HL-60 (cell line): ENCODE data around the gene FAHD1.

Source experiments
- DNase-seq, 2 experiments: peaks; one replicate each; pipeline ENCODE4 v3.0.0-alpha.2; 2010 to 2020; ENCODE audit warnings: low read depth in 1 of 2, low spot score in 1 of 2
- H3K27ac ChIP-seq: fragments of 250-450 bp; sonication (Bioruptor Pico); replicated peaks from 2 replicates; pipeline ENCODE4 v1.5.1; 2020; ENCODE audit warnings: mild to moderate bottlenecking, moderate library complexity
- H3K27me3 ChIP-seq: fragments of 250-450 bp; sonication (Bioruptor Pico); 2 replicates; pipeline ENCODE4 v1.5.1; 2021; ENCODE audit warnings: mild to moderate bottlenecking, moderate library complexity; ENCODE audit not compliant: insufficient read depth, poor library complexity, severe bottlenecking
- H3K4me3 ChIP-seq: replicated peaks from 2 replicates; pipeline ENCODE4 v1.5.1; 2011; ENCODE audit warnings: mild to moderate bottlenecking, control low read depth, low read length; ENCODE audit not compliant: insufficient read depth
- GABPA ChIP-seq: IDR thresholded peaks from 2 replicates; pipeline ENCODE4 v1.6.1; 2012; ENCODE audit warnings: low read depth
- POLR2AphosphoS5 ChIP-seq: IDR thresholded peaks from 2 replicates; pipeline ENCODE4 v1.6.1; 2012; ENCODE audit warnings: low read depth
- SPI1 ChIP-seq: IDR thresholded peaks from 2 replicates; pipeline ENCODE4 v1.6.1; 2012; ENCODE audit warnings: low read depth, mild to moderate bottlenecking, borderline replicate concordance
- TF ChIP-seq, protein P1 (sequence below): IDR thresholded peaks from 2 replicates; pipeline ENCODE4 v1.6.1; 2012; ENCODE audit warnings: low read depth; ENCODE audit not compliant: insufficient replicate concordance
- TF ChIP-seq, protein P2 (sequence below): IDR thresholded peaks from one replicate; pipeline ENCODE4 v1.5.1; 2011; ENCODE audit warnings: low read length, control low read depth, inconsistent platforms; ENCODE audit not compliant: insufficient read depth

The FAHD1 gene

DNA sequence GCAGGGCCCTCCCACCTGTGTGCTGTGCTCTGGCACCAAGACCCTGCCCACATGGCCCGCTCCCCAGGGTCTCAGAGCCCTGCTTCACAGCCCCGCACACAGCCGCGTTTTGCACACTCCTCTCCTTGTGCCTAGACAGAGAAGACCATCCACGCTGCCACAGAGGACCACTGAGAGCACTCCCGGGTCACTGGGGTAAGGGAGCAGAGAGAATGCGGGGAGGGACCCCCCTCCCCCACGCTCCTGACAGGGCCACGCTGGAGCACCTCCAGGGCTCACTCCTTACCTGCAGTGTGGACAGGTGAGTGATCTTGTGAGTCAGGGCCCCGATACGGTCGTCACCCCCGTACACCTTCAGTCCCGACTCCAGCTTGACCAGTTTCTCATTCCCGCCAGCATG is 7.4 kb upstream of the FAHD1 start:
- no peak for DNase-seq
- no peak for TF ChIP-seq POLR2AphosphoS5
- TF ChIP-seq, protein P1, sequence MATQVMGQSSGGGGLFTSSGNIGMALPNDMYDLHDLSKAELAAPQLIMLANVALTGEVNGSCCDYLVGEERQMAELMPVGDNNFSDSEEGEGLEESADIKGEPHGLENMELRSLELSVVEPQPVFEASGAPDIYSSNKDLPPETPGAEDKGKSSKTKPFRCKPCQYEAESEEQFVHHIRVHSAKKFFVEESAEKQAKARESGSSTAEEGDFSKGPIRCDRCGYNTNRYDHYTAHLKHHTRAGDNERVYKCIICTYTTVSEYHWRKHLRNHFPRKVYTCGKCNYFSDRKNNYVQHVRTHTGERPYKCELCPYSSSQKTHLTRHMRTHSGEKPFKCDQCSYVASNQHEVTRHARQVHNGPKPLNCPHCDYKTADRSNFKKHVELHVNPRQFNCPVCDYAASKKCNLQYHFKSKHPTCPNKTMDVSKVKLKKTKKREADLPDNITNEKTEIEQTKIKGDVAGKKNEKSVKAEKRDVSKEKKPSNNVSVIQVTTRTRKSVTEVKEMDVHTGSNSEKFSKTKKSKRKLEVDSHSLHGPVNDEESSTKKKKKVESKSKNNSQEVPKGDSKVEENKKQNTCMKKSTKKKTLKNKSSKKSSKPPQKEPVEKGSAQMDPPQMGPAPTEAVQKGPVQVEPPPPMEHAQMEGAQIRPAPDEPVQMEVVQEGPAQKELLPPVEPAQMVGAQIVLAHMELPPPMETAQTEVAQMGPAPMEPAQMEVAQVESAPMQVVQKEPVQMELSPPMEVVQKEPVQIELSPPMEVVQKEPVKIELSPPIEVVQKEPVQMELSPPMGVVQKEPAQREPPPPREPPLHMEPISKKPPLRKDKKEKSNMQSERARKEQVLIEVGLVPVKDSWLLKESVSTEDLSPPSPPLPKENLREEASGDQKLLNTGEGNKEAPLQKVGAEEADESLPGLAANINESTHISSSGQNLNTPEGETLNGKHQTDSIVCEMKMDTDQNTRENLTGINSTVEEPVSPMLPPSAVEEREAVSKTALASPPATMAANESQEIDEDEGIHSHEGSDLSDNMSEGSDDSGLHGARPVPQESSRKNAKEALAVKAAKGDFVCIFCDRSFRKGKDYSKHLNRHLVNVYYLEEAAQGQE = no peak
- TF ChIP-seq, protein P2, sequence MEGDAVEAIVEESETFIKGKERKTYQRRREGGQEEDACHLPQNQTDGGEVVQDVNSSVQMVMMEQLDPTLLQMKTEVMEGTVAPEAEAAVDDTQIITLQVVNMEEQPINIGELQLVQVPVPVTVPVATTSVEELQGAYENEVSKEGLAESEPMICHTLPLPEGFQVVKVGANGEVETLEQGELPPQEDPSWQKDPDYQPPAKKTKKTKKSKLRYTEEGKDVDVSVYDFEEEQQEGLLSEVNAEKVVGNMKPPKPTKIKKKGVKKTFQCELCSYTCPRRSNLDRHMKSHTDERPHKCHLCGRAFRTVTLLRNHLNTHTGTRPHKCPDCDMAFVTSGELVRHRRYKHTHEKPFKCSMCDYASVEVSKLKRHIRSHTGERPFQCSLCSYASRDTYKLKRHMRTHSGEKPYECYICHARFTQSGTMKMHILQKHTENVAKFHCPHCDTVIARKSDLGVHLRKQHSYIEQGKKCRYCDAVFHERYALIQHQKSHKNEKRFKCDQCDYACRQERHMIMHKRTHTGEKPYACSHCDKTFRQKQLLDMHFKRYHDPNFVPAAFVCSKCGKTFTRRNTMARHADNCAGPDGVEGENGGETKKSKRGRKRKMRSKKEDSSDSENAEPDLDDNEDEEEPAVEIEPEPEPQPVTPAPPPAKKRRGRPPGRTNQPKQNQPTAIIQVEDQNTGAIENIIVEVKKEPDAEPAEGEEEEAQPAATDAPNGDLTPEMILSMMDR = no peak
- no peak for TF ChIP-seq SPI1
- TF ChIP-seq GABPA = no peak
- H3K27me3 ChIP-seq = no peaks in the 10 kb centered on the region
- H3K4me3 ChIP-seq = no peak overlapping the region
- H3K27ac ChIP-seq = no peak overlapping the region

DNA sequence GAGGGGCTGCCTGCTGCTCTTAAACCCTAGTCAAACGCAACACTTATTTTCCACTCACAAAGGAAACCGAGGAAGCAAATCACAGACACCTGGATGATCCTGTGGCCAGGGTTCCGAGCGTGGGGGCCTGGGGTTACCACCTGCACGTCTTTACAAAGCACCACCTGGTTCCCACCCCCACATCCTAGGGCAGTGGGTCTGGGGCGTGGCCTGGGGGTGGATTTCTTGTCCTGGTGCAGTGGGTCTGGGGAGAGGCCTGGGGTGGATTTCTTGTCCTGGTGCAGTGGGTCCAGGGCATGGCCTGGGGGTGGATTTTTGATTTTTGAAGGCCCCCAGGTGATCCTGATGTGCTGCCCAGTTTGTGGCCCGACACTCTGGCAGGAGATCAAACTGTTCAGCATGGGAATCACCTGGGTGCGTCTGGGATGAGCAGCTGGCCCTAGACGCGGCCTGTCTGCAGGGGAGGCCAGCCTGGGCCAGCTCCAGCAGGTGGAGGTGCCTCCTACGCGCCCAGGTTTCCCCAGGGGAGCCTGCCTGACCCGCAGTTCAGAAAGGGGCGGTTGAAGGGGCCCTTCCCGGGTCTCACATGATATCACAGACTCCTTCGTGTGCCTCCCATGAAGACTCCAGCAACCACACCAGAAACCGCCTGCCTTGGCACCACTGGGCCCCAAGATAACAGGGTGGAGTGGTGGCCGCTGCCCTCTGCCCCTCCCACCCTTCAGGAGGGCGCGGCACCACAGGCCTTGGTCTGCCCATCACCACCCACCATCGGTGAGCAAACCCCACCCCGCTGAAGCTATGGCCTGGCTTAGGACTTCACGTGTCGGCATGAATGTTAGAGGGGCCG is 6.7 kb upstream of the FAHD1 start:
- H3K27ac ChIP-seq = no peak overlapping the region
- H3K4me3 ChIP-seq = no peak overlapping the region
- DNase-seq = no peak
- no peak for TF ChIP-seq GABPA
- TF ChIP-seq, protein P1 = no peak
- H3K27me3 ChIP-seq = no peaks in the 10 kb centered on the region

DNA sequence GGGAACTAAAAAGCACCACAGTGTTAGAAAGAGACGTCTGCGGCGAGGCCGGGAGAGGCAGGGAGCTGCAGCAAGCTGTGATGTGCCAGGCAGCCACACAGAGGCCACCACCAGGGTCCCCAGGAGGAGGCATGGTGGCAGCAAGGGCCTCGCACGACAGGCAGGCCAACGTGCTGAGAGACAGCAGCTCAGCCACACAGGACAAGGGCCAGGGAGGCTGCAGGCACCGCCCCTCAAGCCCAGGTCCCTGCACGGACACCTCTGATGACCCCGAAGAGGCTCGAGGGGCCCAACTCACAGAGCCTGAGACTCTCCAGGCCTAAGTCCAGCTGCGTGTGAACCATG is 6.1 kb upstream of the FAHD1 start:
- H3K4me3 ChIP-seq = no peak overlapping the region
- TF ChIP-seq, protein P1 = no peak
- TF ChIP-seq SPI1 = no peak
- TF ChIP-seq, protein P2 = no peak
- TF ChIP-seq POLR2AphosphoS5 = no peak
- no peak for TF ChIP-seq GABPA
- H3K27ac ChIP-seq = no peak overlapping the region
- DNase-seq = no peak
- H3K27me3 ChIP-seq = no peaks in the 10 kb centered on the region
